Upper lobe of left lung (tissue), 6 donors: ENCODE data around the gene CCL28. TPM values are rescaled to one million over a fixed set of nuclear protein-coding genes. Genes with fewer than 3 reads are reported as not detected.
"Not testable (repeated sequence)": the region's sequence is repeated elsewhere in the genome, so short reads cannot be mapped to it uniquely, and the experiment has no call there.

Experiments
- ATAC-seq, 2 donors: fragments of 200-7000 bp; cut with Tn5 transposase; one replicate each; pipeline ENCODE4 v1.9.1; 2022; ENCODE audit warnings: mild to moderate bottlenecking in 2 of 2, moderate library complexity in 2 of 2; ENCODE audit not compliant: low FRiP score in 2 of 2
- DNase-seq, 2 donors: peaks; one replicate each; pipeline ENCODE4 v3.0.0-alpha.2; 2019 to 2020
- H3K27ac ChIP-seq, 4 donors: fragments of 200-600 bp; sonication (generic); one replicate each; pipeline ENCODE4 v1.5.1; 2016 to 2019
- H3K27me3 ChIP-seq, 4 donors: fragments of 200-600 bp; sonication (generic); one replicate each; pipeline ENCODE4 v1.5.1; 2017 to 2019
- H3K36me3 ChIP-seq, 4 donors: fragments of 200-600 bp; sonication (generic); one replicate each; pipeline ENCODE4 v1.5.1; 2016 to 2019
- H3K4me1 ChIP-seq, 4 donors: fragments of 200-600 bp; sonication (generic); one replicate each; pipeline ENCODE4 v1.5.1; 2018 to 2019
- H3K4me3 ChIP-seq, 4 donors: fragments of 200-600 bp; sonication (generic); one replicate each; pipeline ENCODE4 v1.5.1; 2017 to 2019; ENCODE audit warnings: mild to moderate bottlenecking in 2 of 4, moderate library complexity in 1 of 4
- H3K9me3 ChIP-seq, 4 donors: fragments of 200-600 bp; sonication (generic); one replicate each; pipeline ENCODE4 v1.5.1; 2018 to 2019
- EP300 ChIP-seq, 4 donors: sonication (generic); formaldehyde crosslinking; IDR thresholded peaks; one replicate each; pipeline ENCODE4 v1.5.1; 2017; ENCODE audit warnings: antibody characterized with exemption in 4 of 4, control low read depth in 2 of 4
- POLR2A ChIP-seq, 4 donors: fragments of 450-650 bp; IDR thresholded peaks; one replicate each; pipeline ENCODE4 v1.5.1; 2016 to 2017; ENCODE audit warnings: antibody characterized with exemption in 4 of 4, mild to moderate bottlenecking in 2 of 4
- POLR2AphosphoS5 ChIP-seq, 2 donors: sonication (generic); formaldehyde crosslinking; IDR thresholded peaks; one replicate each; pipeline ENCODE4 v1.5.1; 2017; ENCODE audit warnings: antibody characterized with exemption in 2 of 2
- WGBS, 2 donors: methylation state at CpG; one replicate each; pipeline ENCODE4 v1.1.5; 2017 to 2018; 5-methylcytosine and 5-hydroxymethylcytosine counted together
- total RNA-seq, 6 donors: library from RNA; depleted of rRNA in 4 of 6; stranded (reverse); fragments of >200 nt in 4 of 6; gene quantifications; one replicate each; pipeline versions ENCODE4 v1.1.0 to v1.2.1, GENCODE V29; 2016 to 2021
- TF ChIP-seq, protein P1 (sequence below), 6 experiments: fragments of 450-650 bp in 4 of 6; fragments of 200-600 bp in 2 of 6; sonication (generic) in 2 of 6; IDR thresholded peaks; one replicate each; pipeline ENCODE4 v1.5.1; 2016 to 2019; ENCODE audit warnings: antibody characterized with exemption in 6 of 6
- donor health status: DM: no; HTN: no; CAD: no; lungs with moderate emphysema.
- donor health status: DM: no; HTN: yes; CAD: no; lungs with severe emphysema.

Gene CCL28
- total RNA-seq, 6 donors from 2014 or later = 1.1 to 9.4 (median 6.0) TPM

DNA sequence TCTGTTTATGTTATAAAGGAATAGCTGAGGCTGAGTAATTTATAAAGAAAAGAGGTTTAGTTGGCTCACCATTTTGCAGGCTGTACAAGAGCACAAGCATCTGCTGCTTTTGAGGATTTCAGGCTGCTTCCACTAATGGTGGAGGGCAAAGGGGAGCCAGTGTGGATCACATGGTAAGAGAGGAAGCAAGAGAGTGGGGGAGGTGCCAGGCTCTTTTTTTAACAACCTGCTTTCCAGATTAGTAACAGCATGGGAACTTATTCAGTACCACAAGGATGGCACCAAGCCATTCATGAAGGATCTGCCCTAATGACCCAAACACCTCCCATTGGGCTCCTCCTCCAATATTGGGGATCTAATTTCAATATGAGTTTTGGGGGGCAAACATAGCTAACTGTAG, 40.4 kb downstream of the CCL28 start:
- ATAC-seq (no peak), DNase-seq (no peak)
- no peak overlapping the region for H3K27ac ChIP-seq
- H3K27me3 ChIP-seq = no peaks in the 10 kb centered on the region
- H3K4me3 ChIP-seq = no peak overlapping the region
- H3K4me1 ChIP-seq = no peaks in the 10 kb centered on the region
- no peak for TF ChIP-seq POLR2AphosphoS5 (IDR thresholded peaks at IDR 0.05)
- TF ChIP-seq POLR2A (IDR thresholded peaks at IDR 0.05) = no peak
- no peak for TF ChIP-seq EP300 (IDR thresholded peaks at IDR 0.05)
- H3K36me3 ChIP-seq = no peaks in the 10 kb centered on the region
- H3K9me3 ChIP-seq = no peaks in the 10 kb centered on the region

DNA sequence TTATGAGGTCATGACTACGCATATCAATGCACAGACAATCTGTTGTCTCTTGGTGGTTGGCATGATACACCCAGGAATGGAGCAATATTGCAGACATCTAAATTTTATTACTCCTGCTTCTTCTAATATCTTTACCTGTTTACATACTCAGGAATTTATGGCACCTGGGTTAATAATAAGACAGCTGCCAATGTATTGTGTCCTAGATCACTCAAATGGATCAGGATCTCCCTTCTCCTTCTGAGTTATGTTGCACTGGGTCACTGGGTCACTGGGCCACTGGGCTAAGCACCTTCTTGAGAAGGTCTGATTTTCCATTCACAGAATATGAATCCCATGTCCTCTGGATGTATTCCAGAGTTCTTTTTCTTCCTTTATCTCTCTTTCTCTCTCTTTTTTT, 41.8 kb downstream of the CCL28 start:
- DNase-seq = no peak
- Histone ChIP-seq H3K27me3 (no peaks in the 10 kb centered on the region), H3K9me3 (no peaks in the 10 kb centered on the region), H3K36me3 (no peaks in the 10 kb centered on the region), H3K27ac (no peak overlapping the region), H3K4me1 (no peaks in the 10 kb centered on the region), H3K4me3 (no peak overlapping the region)
- WGBS, 2 donors = 100% methylated on average over 1 of the region's 1 CpG
- TF ChIP-seq EP300 (IDR thresholded peaks at IDR 0.05) (no peak), POLR2AphosphoS5 (IDR thresholded peaks at IDR 0.05) (no peak), POLR2A (IDR thresholded peaks at IDR 0.05) (no peak)
- TF ChIP-seq, protein P1, sequence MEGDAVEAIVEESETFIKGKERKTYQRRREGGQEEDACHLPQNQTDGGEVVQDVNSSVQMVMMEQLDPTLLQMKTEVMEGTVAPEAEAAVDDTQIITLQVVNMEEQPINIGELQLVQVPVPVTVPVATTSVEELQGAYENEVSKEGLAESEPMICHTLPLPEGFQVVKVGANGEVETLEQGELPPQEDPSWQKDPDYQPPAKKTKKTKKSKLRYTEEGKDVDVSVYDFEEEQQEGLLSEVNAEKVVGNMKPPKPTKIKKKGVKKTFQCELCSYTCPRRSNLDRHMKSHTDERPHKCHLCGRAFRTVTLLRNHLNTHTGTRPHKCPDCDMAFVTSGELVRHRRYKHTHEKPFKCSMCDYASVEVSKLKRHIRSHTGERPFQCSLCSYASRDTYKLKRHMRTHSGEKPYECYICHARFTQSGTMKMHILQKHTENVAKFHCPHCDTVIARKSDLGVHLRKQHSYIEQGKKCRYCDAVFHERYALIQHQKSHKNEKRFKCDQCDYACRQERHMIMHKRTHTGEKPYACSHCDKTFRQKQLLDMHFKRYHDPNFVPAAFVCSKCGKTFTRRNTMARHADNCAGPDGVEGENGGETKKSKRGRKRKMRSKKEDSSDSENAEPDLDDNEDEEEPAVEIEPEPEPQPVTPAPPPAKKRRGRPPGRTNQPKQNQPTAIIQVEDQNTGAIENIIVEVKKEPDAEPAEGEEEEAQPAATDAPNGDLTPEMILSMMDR (IDR thresholded peaks at IDR 0.05) = no peak
- ATAC-seq = no peak

DNA sequence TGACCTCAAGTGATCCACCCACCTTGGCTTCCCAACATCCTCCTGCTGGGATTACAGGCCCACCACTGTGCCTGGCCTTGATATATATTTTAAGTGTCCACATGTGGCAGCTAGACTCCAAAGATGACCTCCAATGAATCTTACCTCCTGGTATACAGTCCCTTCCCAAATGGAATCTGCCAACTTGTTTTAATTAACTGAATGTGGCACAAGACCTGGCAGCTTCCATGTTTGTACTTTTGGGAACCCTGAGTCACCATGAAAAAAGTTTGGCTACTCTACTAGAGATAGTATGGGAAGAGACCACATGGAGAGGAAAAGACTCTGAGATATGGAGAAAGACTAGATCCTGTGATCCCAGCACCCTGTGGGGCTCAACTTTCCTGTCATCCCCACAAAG, 42.5 kb downstream of the CCL28 start:
- no peak overlapping the region for H3K27ac ChIP-seq
- no peaks in the 10 kb centered on the region for H3K4me1 ChIP-seq
- no peaks in the 10 kb centered on the region for H3K9me3 ChIP-seq
- H3K4me3 ChIP-seq = no peak overlapping the region
- ATAC-seq = no peak
- H3K36me3 ChIP-seq = no peaks in the 10 kb centered on the region
- H3K27me3 ChIP-seq = no peaks in the 10 kb centered on the region
- TF ChIP-seq, protein P1 (IDR thresholded peaks at IDR 0.05) = no peak
- TF ChIP-seq POLR2AphosphoS5 (IDR thresholded peaks at IDR 0.05) = no peak
- no peak for TF ChIP-seq POLR2A (IDR thresholded peaks at IDR 0.05)
- TF ChIP-seq EP300 (IDR thresholded peaks at IDR 0.05) = no peak
- DNase-seq = no peak

DNA sequence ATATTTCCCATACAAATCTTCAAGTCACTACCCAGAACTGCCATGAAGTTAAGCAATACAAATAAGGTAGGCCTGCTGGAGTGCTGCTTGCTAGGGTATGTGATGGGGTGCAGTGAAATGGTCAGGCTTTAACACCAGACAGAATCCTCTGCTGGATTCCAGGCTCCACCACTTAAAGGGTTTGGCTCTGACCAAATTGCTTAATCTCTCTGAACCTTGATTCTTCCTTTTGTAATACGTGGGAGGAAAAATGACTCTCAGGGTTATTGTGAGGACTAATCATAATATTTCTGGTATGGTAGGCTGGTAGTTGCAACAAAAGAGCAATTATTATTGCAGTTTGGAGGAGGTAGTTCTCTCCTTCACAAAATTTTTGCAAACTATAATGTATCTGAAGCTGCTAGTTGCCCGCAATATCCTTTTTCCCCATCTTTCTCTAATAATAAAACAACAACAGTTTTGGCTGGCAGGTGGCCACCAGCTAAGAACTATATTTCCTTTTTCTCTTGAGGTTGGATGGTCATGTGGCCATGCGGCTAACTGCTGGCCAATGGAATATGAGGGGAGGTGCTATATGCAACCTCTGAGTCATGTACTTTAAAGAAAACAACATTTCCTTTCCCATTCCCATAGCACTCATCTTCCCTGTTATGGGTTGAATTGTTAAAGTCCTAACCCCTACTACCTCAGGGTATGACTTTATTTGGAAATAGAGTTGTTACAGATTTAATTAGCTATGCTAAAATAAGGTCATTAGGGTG, 44.1 kb downstream of the CCL28 start:
- no peaks in the 10 kb centered on the region for H3K27me3 ChIP-seq
- no peak for TF ChIP-seq POLR2A (IDR thresholded peaks at IDR 0.05)
- no peak for TF ChIP-seq POLR2AphosphoS5 (IDR thresholded peaks at IDR 0.05)
- no peak for TF ChIP-seq EP300 (IDR thresholded peaks at IDR 0.05)
- TF ChIP-seq, protein P1 (IDR thresholded peaks at IDR 0.05) = no peak
- H3K27ac ChIP-seq = no peak overlapping the region
- H3K4me1 ChIP-seq = no peaks in the 10 kb centered on the region
- no peaks in the 10 kb centered on the region for H3K36me3 ChIP-seq
- ATAC-seq (no peak), DNase-seq (no peak)
- no peak overlapping the region for H3K4me3 ChIP-seq
- 87 to 93% methylated on average over 3 of the region's 3 CpGs for WGBS, 2 donors
- H3K9me3 ChIP-seq = no peaks in the 10 kb centered on the region

DNA sequence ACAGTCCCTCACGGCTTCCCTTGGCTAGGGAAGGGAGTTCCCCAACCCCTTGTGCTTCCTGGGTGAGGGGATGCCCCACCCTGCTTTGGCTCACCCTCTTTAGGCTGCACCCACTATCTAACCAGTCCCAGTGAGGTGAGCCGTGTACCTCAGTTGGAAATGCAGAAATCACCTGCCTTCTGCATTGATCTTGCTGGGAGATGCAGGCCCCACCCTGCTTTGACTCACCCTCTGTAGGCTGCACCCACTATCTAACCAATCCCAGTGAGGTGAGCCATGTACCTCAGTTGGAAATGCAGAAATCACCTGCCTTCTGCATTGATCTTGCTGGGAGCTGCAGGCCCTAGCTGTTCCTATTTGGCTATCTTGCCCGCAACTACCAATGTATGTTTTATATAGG, 44.7 kb downstream of the CCL28 start:
- no peak for DNase-seq
- Histone ChIP-seq H3K4me3 (no peak overlapping the region), H3K4me1 (no peaks in the 10 kb centered on the region), H3K27me3 (no peaks in the 10 kb centered on the region), H3K36me3 (no peaks in the 10 kb centered on the region), H3K27ac (no peak overlapping the region), H3K9me3 (no peaks in the 10 kb centered on the region)
- no peak for ATAC-seq
- 90 to 92% methylated on average over 1 to 3 of the region's 3 CpGs for WGBS, 2 donors
- TF ChIP-seq, protein P1 (IDR thresholded peaks at IDR 0.05) = no peak
- TF ChIP-seq POLR2A (IDR thresholded peaks at IDR 0.05) (no peak), POLR2AphosphoS5 (IDR thresholded peaks at IDR 0.05) (no peak), EP300 (IDR thresholded peaks at IDR 0.05) (no peak)

DNA sequence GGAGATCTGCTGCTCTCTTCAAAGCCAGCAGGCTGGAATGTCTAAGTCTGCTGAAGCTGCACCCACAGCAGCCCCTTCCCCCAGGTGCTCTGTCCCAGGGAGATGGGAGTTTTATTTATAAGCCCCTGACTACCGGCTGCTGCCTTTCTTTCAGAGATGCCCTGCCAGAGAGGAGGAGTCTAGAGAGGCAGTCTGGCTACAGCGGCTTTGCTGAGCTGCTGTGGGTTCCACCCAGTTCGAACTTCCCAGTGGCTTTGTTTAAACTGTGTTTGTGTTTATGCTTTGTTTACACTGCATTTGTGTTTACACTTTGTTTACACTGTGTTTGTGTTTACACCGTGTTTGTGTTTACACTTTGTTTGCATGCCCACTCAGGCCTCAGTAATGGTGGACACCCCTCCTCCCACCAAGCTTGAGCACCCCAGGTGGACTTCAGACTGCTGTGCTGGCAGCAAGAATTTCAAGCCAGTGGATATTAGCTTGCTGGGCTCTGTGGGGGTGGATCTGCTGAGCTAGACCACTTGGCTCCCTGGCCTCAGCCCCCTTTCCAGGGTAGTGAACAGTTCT, 45.4 kb downstream of the CCL28 start:
- H3K4me3 ChIP-seq, H3K9me3 ChIP-seq, H3K27me3 ChIP-seq, H3K36me3 ChIP-seq, H3K4me1 ChIP-seq, H3K27ac ChIP-seq, ATAC-seq, DNase-seq: not testable (repeated sequence)
- WGBS, 2 donors = 68% methylated on average over 4 of the region's 4 CpGs

DNA sequence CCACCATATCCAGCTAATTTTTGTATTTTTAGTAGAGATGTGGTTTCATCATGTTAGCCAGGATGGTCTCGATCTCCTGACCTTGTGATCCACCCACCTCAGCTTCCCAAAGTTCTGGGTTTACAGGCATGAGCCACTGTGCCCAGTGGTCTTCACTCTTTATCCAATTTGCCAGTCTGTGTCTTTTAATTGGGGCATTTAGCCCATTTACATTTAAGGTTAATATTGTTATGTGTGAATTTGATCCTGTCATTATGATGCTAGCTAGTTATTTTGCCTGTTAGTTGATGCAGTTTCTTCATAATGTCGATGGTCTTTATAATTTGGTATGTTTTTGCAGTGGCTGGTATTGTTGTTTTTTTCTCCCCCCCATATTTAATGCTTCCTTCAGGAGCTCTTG, 47.0 kb downstream of the CCL28 start:
- DNase-seq, H3K27ac ChIP-seq, ATAC-seq, H3K4me1 ChIP-seq, H3K9me3 ChIP-seq, H3K4me3 ChIP-seq, H3K36me3 ChIP-seq, H3K27me3 ChIP-seq: not testable (repeated sequence)
- WGBS, 2 donors = 89 to 92% methylated on average over 2 of the region's 2 CpGs
